ENCODE results near the gene HELZ. TPM values are rescaled to one million over a fixed set of nuclear protein-coding genes. Genes with fewer than 3 reads are reported as not detected.

HELZ gene
- total RNA-seq, 1 experiment from 2014 or later = 49.8 TPM

GRCh38 chr17:67056746-67057490 is 188.1 kb downstream of the HELZ start:
- DNase-seq = peak; percentile 20
- Histone ChIP-seq H3K9ac (ENCODE audit: extremely low read depth, insufficient read length, low read length) (no peak overlapping the region), H3K79me2 (ENCODE audit: insufficient read depth, low read length) (no peaks in the 10 kb centered on the region), H4K5ac (ENCODE audit: insufficient read length, low read depth, low read length) (no peak overlapping the region), H3K27ac (ENCODE audit: insufficient read length, low read depth, low read length) (no peak overlapping the region), H3K18ac (ENCODE audit: insufficient read length, low read depth, low read length) (no peak overlapping the region), H3K23ac (ENCODE audit: insufficient read length, low read depth, low read length) (no peak overlapping the region), H4K20me1 (ENCODE audit: control insufficient read depth, insufficient read depth, insufficient read length) (no peaks in the 10 kb centered on the region), H3K4ac (ENCODE audit: low read depth, low read length) (no peak overlapping the region), H2BK5ac (ENCODE audit: insufficient read length, low read length) (no peak overlapping the region), H3K23me2 (ENCODE audit: insufficient read length, low read depth, low read length, poor library complexity, severe bottlenecking) (no peaks in the 10 kb centered on the region), H2AK5ac (ENCODE audit: insufficient read length, low read length) (no peak overlapping the region), H3T11ph (ENCODE audit: low read length) (no peak overlapping the region), H3K56ac (ENCODE audit: insufficient read length, low read depth, low read length) (no peak overlapping the region), H3K9me3 (ENCODE audit: control insufficient read depth, low read depth, low read length) (no peaks in the 10 kb centered on the region), H4K8ac (replicated peaks; ENCODE audit: insufficient read length, low read depth, low read length) (no peak overlapping the region), H2BK120ac (ENCODE audit: low read depth, low read length, poor library complexity, severe bottlenecking) (no peak overlapping the region), H2BK12ac (ENCODE audit: insufficient read length, low read depth, low read length) (no peak overlapping the region), H4K91ac (ENCODE audit: insufficient read length, low read depth, low read length) (no peak overlapping the region), H3K79me1 (ENCODE audit: insufficient read depth, low read depth, low read length, poor library complexity, severe bottlenecking) (no peaks in the 10 kb centered on the region), H2AFZ (ENCODE audit: low read length) (no peak overlapping the region), H3K4me2 (ENCODE audit: insufficient read depth, insufficient read length, low read length) (no peak overlapping the region), H3K27me3 (ENCODE audit: insufficient read depth, low read length) (no peaks in the 10 kb centered on the region), H2BK20ac (ENCODE audit: low read depth, low read length, poor library complexity, severe bottlenecking) (no peak overlapping the region), H2BK15ac (ENCODE audit: low read depth, low read length) (no peak overlapping the region), H3K14ac (ENCODE audit: insufficient read depth, low read length) (no peak overlapping the region), H3K4me1 (ENCODE audit: insufficient read depth, low read length) (no peaks in the 10 kb centered on the region)
- no peaks in the 10 kb centered on the region for H3K36me3 Mint-ChIP-seq (ENCODE audit: insufficient read depth in 1 of 3, low read depth in 3 of 3)
- peaks cover 1% of the 10 kb centered on the region; the same call in 1 of the 2 replicates for H3K27me3 Mint-ChIP-seq (ENCODE audit: low read depth)
- no peaks in the 10 kb centered on the region; a peak in 1 of 5 replicates for H3K9me3 Mint-ChIP-seq
- WGBS (ENCODE audit: extremely low coverage, insufficient read length, low lambda C conversion rate) = no CpG with 5 or more reads among the region's 18 CpGs
- peaks cover 0 to 2% of the 10 kb centered on the region in 2 experiments; a peak in 2 of 4 replicates for H3K4me1 Mint-ChIP-seq
- H3K4me3 Mint-ChIP-seq = no peak overlapping the region
- TF ChIP-seq CTCF (conservative IDR thresholded peaks at IDR 0.05) = no peak
- H3K27ac Mint-ChIP-seq = no peak overlapping the region

All from H9 (cell line).